ENCODE measurements around the gene CENPN.

DNA sequence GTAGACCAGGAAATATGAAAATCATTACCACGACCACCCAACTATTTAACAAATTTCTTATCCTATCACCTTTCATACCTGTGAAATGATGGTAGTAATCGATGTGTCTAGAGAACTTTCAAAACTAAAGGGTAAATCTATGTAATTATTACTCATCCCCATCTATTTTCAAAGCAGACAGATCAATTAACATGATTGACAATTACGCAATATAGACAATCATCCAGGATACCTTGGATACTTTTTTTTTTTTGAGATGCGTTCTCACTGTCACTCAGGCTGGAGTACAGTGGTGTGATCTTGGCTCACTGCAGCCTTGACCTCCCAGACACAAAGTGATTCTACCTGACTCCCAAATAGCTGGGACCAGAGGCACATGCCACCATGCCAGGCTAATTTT lies 74.0 kb downstream of the CENPN start:
- TF ChIP-seq POLR2A (IDR thresholded peaks at IDR 0.05) = no peak
- TF ChIP-seq, protein P1, sequence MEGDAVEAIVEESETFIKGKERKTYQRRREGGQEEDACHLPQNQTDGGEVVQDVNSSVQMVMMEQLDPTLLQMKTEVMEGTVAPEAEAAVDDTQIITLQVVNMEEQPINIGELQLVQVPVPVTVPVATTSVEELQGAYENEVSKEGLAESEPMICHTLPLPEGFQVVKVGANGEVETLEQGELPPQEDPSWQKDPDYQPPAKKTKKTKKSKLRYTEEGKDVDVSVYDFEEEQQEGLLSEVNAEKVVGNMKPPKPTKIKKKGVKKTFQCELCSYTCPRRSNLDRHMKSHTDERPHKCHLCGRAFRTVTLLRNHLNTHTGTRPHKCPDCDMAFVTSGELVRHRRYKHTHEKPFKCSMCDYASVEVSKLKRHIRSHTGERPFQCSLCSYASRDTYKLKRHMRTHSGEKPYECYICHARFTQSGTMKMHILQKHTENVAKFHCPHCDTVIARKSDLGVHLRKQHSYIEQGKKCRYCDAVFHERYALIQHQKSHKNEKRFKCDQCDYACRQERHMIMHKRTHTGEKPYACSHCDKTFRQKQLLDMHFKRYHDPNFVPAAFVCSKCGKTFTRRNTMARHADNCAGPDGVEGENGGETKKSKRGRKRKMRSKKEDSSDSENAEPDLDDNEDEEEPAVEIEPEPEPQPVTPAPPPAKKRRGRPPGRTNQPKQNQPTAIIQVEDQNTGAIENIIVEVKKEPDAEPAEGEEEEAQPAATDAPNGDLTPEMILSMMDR (IDR thresholded peaks at IDR 0.05) = no peak
